Measurements from ENCODE around the gene RCOR3. TPM values are rescaled to one million over a fixed set of nuclear protein-coding genes. Genes with fewer than 3 reads are reported as not detected.
A peak's percentile ranks its signal among the peaks of the same experiment; 100 is the strongest.
"Not testable (repeated sequence)": the region's sequence is repeated elsewhere in the genome, so short reads cannot be mapped to it uniquely, and the experiment has no call there.

RCOR3 gene
- total and polyA plus RNA-seq, 11 donors = 25.3 to 60.1 (median 42.7) TPM

- WGBS, 4 donors = 88 to 94% (median 92%) methylated on average over 4 of the region's 4 CpGs
- intact Hi-C loops (cut with DNase I) = loop anchor here in 9 of 10 donors (5.0 to 10.0 kb wide), 6 partner anchors 64 to 336 kb away; no protein-coding TSS in a partner anchor
- H3K36me3 ChIP-seq = peaks cover 0 to 19% (median 12%) of the 10 kb centered on the region in 9 donors
- DNase-seq (no peak), ATAC-seq (no peak)
- H3K4me3 ChIP-seq = no peak overlapping the region
- H3K4me1 ChIP-seq = peaks cover 0 to 4% (median under 1%) of the 10 kb centered on the region in 12 donors
- no peaks in the 10 kb centered on the region for H3K9me3 ChIP-seq
- H3K27me3 ChIP-seq = no peaks in the 10 kb centered on the region
- H3K27ac ChIP-seq = no peak overlapping the region
- TF ChIP-seq CTCF (IDR thresholded peaks at IDR 0.05) = no peak
- no peak for TF ChIP-seq POLR2A (IDR thresholded peaks at IDR 0.05)
These were observed 61.8 kb downstream of the RCOR3 start for GRCh38 chr1:211320980-211321379.

GRCh38 chr1:211321646-211322045 is 62.5 kb downstream of the RCOR3 start:
- H3K27me3 ChIP-seq, DNase-seq, ATAC-seq, H3K9me3 ChIP-seq, H3K4me1 ChIP-seq, H3K4me3 ChIP-seq, H3K27ac ChIP-seq: not testable (repeated sequence)
- intact Hi-C loops (cut with DNase I) = loop anchor here (2.0 to 10.0 kb wide), 8 partner anchors 63 to 336 kb away; no protein-coding TSS in a partner anchor
- peaks cover 0 to 13% (median 7%) of the 10 kb centered on the region in 9 donors for H3K36me3 ChIP-seq
- WGBS, 4 donors = 92 to 93% (median 93%) methylated on average over 7 of the region's 7 CpGs

GRCh38 chr1:211323156-211324063 is 64.2 kb downstream of the RCOR3 start:
- H3K27ac ChIP-seq = no peak overlapping the region
- WGBS, 4 donors = 28 to 41% (median 32%) methylated on average over 9 of the region's 9 CpGs
- H3K27me3 ChIP-seq = no peaks in the 10 kb centered on the region
- H3K4me3 ChIP-seq = no peak overlapping the region
- H3K36me3 ChIP-seq = no peaks in the 10 kb centered on the region
- TF ChIP-seq CTCF (IDR thresholded peaks at IDR 0.05) = peak; percentile 43 to 78 (median 62)
- no peak for TF ChIP-seq POLR2A (IDR thresholded peaks at IDR 0.05)
- ATAC-seq (peak in 3 of 4 donors; percentile 51 to 68 (median 54)), DNase-seq (peak in 2 of 5 donors; percentile 31 to 45)
- peaks cover 0 to 20% (median 8%) of the 10 kb centered on the region in 12 donors for H3K4me1 ChIP-seq
- intact Hi-C loops (cut with DNase I) = loop anchor here (2.0 to 10.0 kb wide), 8 partner anchors 61 to 334 kb away; no protein-coding TSS in a partner anchor
- H3K9me3 ChIP-seq = no peaks in the 10 kb centered on the region

- ATAC-seq = no peak
- H3K27me3 ChIP-seq = no peaks in the 10 kb centered on the region
- TF ChIP-seq CTCF (IDR thresholded peaks at IDR 0.05) = no peak
- no peak for TF ChIP-seq POLR2A (IDR thresholded peaks at IDR 0.05)
These were observed 66.0 kb downstream of the RCOR3 start for GRCh38 chr1:211324992-211325775.

More at GRCh38 chr1:211324992-211325775, 66.0 kb downstream of the RCOR3 start:
- 86 to 91% (median 89%) methylated on average over 12 of the region's 12 CpGs for WGBS, 4 donors
- Histone ChIP-seq H3K36me3 (no peaks in the 10 kb centered on the region), H3K4me1 (peaks cover 0 to 38% (median 9%) of the 10 kb centered on the region in 12 donors), H3K27ac (no peak overlapping the region), H3K4me3 (no peak overlapping the region), H3K9me3 (no peaks in the 10 kb centered on the region)
- intact Hi-C loops (cut with DNase I) = loop anchor here (2.0 to 10.0 kb wide), 9 partner anchors 57 to 332 kb away; no protein-coding TSS in a partner anchor
- DNase-seq = no peak
